GM21515 (cell line): Measurements from ENCODE around the gene RNU5D-1.
"Not testable (repeated sequence)": the region's sequence is repeated elsewhere in the genome, so short reads cannot be mapped to it uniquely, and the experiment has no call there.

Experiments used
- ATAC-seq: cut with Tn5 transposase; IDR thresholded peaks from one replicate; pipeline ENCODE4 v1.9.1; 2021; ENCODE audit not compliant: unreplicated experiment

RNU5D-1 gene

DNA sequence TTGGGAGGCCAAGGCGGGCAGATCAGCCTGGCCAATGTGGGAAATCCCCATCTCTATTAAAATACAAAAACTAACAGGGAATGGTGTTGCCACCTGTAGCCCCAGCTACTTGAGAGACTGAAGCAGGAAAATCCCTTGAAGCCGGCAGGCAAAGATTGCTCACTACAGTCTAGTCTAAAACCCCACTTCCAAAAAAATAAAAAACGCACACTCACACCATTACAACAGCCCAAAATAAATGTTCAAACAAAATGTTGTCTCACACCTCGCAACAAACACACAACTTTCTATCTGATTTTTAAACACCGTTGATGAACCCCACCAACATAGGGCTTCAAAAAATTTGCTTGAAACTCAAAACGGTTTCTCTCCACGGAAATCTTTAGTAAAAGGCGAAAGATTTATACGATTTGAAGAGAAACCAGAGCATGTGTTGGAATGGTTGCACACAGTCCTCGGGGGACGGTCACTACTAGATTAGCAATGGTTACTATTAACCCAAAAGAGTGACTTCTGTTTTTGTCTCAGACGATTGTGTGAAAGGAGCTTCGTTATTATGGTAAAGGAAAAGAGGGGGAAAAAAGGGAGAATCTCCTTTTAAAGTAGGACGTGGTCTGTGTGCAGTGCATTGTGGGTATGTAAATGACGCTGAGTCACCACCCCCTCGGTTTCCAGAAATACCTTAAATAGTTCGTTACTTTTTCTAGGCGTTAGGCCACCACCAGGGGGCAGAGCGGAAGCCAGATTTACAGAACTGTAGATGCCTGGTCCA lies at the start of gene RNU5D-1:
Gene RNU5D-1, minus strand, starts transcription at position 430 of the 772 bp plus-strand sequence.
- peak; percentile 72 for ATAC-seq

DNA sequence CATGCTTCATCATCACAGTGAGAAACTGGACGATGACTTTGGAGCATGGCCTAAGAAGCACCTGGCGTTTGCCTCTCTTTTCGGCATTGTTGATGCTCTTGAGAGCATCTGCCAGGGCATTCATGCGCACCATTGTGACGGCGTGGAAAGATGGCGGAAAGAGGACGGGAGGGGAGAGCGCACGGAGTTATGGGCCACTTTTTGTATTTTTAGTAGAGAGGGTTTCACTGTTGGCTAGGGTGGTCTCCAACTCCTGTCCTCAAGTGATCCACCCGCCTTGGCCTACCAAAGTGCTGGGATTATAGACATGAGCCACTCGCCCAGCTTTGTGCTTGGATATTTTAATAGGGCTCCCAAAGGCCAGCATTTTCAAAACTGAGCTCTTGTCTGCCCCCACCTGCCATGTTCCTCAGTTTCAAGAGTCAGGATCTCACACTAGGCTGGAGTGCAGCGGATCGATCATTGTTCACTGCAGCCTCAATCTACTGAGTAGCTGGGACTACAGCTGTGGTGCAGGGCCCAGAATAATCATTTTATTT lies 49.7 kb upstream of the RNU5D-1 start:
- no peak for ATAC-seq

DNA sequence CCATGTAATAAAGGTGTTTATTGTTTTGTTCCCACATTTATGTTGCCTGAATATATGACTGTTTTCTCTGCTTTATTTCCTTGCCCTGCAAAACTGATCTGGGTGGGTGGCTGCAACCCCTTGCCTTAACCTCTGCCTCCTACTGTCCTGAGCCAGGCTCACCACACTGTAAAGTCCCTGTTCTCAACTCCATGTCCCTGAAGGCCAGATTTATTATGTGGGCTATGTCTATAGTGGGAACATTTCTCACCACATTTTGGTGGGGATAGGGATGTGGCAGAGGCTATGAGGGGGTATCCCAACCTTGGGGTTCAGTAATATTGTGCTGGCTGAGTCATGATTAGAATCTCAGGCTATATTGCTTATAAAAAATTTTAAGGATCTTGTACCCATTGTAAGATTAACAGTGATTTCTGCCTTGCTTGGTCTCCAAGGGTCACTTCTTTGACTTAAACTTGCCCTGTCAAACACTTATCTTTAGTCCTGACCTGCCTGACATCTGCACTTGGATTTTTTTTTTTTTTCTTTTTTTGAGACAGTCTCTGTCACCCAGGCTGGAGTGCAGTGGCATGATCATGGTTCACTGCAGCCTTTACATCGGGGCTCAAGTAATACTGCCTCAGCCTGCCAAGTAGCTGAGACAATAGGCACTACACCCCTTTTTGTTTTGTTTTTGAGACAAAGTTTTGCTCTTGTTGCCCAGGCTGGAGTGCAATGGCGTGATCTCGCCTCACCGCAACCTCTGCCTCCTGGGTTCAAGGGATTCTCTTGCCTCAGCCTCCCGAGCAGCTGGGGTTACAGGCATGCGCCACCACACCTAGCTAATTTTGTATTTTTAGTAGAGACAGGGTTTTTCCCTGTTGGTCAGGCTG lies 48.0 kb upstream of the RNU5D-1 start:
- ATAC-seq: no peak

DNA sequence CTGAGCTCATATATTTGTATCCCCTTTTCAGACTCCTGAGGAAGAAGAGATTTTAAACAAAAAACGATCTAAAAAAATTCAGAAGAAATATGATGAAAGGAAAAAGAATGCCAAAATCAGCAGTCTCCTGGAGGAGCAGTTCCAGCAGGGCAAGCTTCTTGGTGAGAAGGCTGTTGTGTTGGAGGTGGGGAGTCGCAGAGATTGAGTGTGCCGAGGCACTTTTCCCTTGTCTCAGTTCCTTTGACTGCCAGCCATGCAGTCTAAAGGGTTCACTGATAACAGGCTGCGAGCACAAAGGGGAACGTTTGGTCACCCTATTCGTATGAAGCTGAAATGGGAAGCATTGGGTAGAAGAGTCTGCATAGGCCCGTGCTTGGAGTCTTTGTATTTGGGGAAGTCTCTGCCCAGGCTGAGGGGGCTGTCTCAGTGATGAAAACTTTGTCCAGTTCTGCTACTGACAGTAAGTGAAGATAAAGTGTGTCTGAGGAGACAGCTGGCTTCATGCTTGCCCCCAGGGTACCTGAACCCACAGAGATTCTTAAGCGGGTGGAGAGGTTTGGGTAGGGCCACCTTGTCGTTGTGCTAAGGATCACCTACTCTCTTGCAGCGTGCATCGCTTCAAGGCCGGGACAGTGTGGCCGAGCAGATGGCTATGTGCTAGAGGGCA lies 47.1 kb upstream of the RNU5D-1 start:
- no peak for ATAC-seq

DNA sequence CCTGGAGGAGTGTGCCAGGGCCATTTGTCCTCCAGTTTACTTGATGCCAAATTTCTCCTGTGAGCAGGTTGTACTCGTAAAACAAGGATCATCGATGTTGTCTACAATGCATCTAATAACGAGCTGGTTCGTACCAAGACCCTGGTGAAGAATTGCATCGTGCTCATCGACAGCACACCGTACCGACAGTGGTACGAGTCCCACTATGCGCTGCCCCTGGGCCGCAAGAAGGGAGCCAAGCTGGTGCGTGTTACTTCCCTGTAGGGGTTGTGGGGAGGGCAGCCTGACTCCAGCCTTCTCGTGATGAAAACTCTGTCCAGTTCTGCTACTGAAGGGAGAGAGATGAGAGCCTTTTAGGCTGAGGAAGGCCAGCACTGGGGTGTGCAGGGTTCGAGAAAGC lies 46.6 kb upstream of the RNU5D-1 start:
- ATAC-seq: no peak

DNA sequence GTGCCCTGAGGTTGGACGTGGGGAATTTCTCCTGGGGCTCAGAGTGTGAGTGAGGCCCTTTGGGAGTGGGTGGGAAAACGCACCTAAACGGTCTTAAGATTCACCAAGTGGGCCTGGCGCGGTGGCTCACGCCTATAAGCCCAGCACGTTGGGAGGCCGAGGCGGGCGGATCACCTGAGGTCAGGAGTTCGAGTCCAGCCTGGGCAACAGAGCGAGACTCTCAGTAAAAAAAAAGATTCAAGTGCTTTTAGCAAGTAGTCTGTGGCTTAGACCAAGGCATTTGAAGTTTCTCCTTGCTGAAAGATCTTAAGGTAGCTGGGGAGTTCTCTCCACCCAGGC lies 45.7 kb upstream of the RNU5D-1 start:
- ATAC-seq: no peak

DNA sequence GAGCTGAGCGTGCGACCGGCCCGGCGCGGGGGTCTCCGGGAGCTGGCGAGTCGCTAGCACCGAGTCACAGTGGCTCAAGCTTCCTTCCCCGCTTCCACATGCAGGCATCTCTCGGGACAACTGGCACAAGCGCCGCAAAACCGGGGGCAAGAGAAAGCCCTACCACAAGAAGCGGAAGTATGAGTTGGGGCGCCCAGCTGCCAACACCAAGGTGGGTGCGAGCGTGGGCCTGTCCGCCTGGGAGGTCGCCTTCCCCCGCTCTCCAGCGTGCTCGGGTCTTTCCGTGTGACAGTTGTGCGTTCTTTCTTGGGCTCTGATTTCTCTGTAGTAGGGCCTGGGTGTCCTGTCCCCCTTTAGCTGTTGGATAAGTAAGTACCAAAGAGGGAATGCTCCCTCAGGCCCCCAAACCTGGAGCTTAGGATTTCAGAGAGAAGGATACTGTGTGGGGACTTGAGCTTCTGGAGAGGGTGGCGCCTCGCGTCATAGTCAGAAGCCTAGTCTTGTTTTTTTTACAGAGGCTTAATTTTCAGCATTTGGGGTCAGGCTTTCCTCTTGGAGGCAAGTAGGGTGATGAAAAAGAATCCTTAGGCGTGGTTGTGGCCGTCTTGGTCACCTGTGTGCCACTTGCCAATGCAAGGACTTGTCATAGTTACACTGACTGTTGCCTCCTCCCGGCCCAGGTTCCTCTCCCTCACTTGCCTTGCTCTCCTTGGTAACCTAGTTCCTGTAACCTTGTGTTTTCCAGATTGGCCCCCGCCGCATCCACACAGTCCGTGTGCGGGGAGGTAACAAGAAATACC lies 45.2 kb upstream of the RNU5D-1 start:
- ATAC-seq: no peak

DNA sequence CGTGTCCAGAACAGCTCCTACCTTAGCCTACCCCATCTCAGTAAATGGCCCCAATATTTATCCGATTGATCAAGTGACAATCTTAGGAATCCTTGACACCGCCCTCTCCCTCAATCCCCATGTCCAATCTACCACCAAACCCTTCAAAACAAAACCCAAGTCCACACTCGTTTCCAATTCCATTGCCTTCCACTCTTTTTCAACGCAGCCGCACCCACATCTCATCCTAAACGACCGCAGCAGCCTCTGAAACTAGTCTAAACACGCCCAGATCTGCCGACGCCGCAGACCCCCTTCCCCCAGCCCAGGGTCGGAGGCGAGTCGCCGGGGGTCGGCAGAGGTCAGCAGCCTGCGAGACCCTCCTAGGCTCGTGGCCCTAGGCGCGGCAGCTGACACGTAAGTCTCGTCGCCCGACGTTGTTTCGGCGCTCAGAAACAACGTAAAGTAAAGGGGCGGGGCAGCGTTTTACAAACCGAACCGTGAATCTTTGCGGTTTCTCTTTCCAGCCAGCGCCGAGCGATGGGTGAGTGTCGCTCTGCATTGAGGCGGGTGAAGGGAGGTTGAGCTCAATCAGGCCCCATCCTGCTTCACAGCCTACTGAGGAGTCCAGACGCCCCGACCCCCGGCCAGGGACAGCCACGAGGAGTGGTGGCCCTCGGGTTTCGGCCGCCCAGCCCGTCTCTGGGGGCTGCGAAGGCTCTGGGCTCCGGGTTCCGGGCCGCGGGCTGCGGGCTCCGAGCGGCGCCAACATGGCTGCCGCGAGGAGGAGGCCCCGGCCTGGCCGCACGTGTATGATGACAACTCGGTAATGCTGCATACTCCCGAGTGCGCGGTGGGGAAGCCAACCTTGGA lies 44.3 kb upstream of the RNU5D-1 start, which contains the start of gene RPS8:
Gene RPS8, plus strand, starts transcription at position 463 of the 852 bp plus-strand sequence. Its CDS starts 57 bp downstream, at position 520.
- peak; percentile 82 for ATAC-seq

DNA sequence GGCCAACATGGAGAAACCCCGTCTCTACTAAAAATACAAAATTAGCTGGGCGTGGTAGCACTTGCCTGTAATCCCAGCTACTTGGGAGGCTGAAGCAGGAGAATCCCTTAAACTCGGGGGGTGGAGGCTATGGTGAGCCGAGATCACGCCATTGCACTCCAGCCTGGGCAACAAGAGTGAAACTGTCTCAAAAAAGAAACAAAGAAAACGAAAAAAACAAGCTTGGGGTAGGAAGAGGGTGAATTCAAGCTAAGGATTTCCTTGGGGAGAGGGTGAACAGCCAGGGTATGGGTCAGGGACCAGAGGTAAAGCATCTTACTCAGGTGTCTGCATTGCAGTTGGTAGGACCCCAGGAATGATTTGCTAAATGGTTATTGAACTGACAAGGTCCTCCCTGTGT lies 35.5 kb upstream of the RNU5D-1 start:
- ATAC-seq: not testable (repeated sequence)

DNA sequence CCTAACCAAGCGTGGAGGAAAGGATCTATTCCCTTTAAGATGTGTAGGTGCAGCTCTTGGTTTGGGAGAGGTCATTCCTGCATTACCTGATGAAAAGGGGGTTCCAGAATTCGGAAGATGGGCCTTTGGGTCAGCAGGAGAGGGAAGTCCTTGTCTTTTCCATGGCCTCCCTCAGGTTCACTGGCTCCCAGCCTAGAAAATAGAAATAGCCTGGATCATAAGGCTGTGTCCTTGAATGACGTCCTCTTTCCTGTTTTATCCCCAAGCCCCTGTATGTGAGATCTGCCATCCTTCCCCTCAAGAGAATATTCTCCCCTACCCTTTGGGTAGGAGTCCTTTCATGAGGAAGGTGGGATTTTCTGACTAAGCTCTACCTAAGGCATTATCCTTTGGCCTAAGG lies 29.9 kb upstream of the RNU5D-1 start:
- ATAC-seq: no peak

DNA sequence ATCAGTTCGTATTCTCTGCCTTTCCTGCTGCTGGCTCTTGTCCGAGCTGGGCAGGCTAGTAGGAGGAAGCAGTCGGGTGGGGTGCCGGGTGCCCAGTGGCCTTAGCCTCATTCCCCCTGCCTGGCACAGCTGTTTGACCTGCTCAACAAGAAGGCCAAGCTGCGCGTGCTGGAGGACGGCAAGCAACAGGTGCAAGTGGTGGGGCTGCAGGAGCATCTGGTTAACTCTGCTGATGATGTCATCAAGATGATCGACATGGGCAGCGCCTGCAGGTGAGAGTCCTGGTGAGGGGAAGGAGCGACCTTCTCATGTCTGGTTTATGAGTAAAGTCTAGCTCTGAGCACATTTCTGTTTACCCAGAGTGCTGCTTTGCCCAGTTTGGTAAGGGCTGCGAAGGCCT lies 28.1 kb upstream of the RNU5D-1 start:
- no peak for ATAC-seq

DNA sequence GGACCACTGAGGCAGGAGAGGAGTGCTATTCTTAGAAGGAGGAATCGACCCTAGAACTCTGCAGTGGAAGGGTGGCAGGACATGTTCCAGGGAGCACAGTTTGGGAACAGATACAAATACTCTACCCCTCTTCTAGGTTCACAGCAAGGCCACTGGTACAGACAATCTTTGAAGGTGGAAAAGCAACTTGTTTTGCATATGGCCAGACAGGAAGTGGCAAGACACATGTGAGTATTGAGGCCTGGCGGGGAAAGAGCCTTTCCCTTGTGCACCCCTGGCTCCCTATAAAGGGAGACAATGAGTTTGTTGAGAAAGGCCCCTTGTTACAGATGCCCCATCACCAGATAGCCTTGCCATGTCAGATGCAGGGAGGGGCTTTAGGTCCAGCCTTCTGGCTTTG lies 26.4 kb upstream of the RNU5D-1 start:
- ATAC-seq: no peak

DNA sequence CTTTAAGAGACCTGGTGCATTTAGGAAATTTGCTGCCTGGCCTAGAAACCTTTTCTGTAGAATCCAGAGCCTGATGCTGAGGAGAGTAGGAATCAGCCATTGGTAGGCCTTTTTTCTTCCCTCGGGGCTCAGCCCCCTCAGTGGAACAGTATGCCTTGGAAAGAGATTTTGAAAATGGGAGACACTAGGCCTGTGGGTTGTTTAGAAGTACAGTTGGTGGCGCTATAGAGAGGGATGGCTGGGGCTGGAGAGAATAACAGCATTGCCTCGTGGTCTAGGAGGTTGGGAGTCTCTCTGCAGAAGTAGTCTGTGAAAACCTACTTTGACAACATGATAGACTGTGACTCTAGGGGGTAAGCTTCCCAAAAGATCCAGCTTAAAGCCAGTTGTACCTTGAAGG lies 16.9 kb upstream of the RNU5D-1 start:
- ATAC-seq: no peak

DNA sequence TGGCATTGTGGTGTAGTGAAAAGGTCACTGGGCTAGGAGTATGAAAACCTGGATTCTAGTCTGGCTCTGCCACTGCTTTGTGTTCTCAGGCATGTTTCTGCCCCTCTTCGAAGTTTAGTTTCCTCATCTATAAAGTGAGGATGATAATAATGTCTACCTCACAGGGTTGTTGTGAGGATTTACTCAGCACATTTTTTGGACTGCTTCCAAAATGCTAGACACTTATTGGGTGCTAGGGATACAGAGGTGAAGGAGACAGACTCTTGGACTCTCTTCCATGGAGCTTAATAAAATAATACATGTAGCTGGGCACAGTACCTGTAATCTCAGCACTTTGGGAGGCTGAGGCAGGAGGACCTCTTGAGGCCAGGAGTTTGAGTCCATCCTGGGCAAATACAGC lies 12.2 kb upstream of the RNU5D-1 start:
- ATAC-seq: no peak

DNA sequence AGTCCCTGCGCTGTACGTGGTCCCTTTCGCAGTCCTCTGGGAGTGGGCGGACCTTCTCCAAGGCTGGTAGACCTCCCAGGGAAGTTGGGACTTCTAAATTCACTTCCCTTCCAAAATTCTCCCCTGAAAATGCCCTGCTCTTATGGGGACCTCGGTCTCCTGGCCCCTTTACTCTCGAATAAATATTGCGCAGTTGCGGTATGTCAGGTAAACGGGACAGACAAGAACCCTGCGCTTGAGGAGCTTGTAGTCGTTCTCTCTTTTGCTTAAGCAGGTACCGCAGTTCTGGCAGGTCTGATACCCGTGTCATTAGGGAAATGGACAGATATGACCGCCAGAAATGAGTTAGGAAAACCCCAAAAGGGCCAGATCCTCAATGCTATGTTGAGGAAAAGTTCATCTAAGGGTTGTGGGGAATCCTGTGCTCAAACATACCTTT lies 9.2 kb upstream of the RNU5D-1 start:
- peak; percentile 13 for ATAC-seq

DNA sequence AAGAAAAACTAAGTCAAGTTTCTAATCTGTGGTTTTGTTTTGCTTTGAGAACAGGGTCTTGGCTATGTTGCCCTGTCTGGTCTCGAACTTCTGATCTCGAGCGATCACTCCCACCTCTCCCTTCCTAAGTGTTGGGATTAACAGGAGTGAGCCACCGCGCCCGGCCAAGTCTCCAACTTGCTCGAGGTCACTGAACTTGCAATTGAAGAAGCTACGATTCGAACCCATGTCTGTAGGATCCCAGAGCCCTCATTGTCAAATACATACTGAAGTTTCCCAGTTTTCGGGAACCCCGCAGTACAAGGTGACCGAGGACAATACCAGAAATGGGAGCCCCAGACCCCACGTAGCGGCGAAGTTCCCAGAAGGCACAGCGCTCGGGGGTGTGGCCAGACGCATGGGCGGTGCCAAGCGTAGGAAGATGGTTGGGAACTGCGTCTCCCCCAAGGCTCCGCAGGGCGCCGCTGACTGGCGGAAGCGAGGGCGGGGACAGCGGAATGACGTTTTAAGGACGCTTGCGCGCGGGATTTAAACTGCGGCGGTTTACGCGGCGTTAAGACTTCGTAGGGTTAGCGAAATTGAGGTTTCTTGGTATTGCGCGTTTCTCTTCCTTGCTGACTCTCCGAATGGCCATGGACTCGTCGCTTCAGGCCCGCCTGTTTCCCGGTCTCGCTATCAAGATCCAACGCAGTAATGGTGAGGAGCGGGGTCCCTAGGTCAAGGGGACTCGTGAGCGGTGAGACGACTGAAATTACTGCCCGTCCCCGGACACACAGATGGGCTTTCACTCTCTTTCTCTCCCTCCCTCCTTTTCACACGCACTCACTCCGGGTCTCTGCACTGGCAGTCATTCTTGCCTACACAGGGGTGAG lies 8.6 kb upstream of the RNU5D-1 start, which contains the start of gene KIF2C:
Gene KIF2C, plus strand, starts transcription at position 531 of the 872 bp plus-strand sequence. Its CDS starts 96 bp downstream, at position 627.
- peak; percentile 93 for ATAC-seq

DNA sequence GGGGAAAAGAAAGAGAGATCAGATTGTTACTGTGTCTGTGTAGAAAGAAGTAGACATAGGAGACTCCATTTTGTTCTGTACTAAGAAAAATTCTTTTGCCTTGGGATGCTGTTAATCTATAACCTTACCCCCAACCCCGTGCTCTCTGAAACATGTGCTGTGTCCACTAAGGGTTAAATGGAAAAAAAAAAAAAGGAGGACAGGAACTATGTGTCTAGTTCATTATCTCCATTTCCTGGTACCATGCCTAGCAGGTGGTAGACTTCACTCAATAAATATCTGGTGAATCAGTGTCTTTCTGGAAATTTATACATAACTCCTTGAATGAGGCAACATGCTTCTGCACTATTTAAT lies 8.0 kb upstream of the RNU5D-1 start:
- ATAC-seq: not testable (repeated sequence)

DNA sequence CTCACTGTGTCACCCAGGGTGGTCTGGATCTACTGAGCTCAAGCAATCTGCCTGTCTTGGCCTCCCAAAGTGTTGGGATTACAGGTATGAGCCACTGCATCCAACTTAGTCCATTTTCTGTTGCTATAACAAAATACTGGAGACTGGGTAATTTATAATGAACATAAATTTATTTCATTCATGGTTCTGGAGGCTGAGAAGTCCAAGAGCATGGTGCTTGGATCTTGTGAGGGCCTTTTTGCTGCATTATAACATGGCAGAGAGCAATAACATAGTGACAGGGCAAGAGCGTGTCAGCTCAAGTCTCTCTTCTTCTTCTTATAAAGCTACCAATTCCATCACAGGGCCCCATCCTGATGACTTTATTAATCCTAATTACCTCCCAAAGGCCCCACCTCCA lies 5.0 kb upstream of the RNU5D-1 start:
- no peak for ATAC-seq

DNA sequence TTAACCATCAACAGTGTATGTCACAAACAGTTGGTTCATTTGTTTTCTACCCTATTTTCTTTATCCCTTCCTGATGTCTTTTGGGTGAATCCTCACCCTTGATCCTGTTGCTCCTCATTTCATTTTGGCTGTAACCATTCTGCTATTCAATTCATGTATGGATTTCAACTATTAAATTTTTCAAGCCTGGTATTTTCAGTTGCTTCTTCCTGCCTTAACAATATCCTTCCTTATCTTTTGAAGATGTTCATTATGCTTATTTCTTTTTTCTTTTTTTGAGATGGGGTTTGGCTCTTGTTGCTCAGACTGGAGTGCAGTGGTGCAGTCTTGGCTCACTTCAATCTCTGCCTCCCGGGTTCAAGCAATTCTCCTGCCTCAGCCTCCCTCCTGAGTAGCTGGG lies 2.8 kb upstream of the RNU5D-1 start:
- no peak for ATAC-seq
